ENCODE data around the gene PARK7. TPM values are rescaled to one million over a fixed set of nuclear protein-coding genes. Genes with fewer than 3 reads are reported as not detected.
A peak's percentile ranks its signal among the peaks of the same experiment; 100 is the strongest.
"Not testable (repeated sequence)": the region's sequence is repeated elsewhere in the genome, so short reads cannot be mapped to it uniquely, and the experiment has no call there.

PARK7 gene
- total and polyA plus RNA-seq, 7 donors: 176 to 270 (median 243) TPM

DNA sequence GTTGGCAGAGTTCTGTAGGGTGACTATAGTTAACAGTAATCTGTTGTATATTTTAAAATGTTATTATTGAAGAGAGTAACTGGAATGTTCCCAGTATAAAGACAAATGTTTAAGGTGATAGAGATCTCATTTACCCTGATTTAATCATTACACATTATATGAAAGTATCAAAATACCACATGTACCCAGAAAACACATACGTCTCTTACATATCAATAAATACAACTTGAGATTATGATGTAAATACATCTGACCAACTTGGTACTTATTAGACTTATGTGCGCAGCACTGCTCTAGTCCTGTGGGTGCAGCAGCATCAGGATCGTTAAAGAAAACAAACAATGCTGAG, 670 bp upstream of the PARK7 start:
- TF ChIP-seq POLR2A (IDR thresholded peaks at IDR 0.05) (no peak), EP300 (IDR thresholded peaks at IDR 0.05) (no peak), POLR2AphosphoS5 (IDR thresholded peaks at IDR 0.05) (no peak)
- TF ChIP-seq, protein P1, sequence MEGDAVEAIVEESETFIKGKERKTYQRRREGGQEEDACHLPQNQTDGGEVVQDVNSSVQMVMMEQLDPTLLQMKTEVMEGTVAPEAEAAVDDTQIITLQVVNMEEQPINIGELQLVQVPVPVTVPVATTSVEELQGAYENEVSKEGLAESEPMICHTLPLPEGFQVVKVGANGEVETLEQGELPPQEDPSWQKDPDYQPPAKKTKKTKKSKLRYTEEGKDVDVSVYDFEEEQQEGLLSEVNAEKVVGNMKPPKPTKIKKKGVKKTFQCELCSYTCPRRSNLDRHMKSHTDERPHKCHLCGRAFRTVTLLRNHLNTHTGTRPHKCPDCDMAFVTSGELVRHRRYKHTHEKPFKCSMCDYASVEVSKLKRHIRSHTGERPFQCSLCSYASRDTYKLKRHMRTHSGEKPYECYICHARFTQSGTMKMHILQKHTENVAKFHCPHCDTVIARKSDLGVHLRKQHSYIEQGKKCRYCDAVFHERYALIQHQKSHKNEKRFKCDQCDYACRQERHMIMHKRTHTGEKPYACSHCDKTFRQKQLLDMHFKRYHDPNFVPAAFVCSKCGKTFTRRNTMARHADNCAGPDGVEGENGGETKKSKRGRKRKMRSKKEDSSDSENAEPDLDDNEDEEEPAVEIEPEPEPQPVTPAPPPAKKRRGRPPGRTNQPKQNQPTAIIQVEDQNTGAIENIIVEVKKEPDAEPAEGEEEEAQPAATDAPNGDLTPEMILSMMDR (IDR thresholded peaks at IDR 0.05): no peak
- intact Hi-C loops (cut with DNase I): no loop called here
- DNase-seq: no peak

DNA sequence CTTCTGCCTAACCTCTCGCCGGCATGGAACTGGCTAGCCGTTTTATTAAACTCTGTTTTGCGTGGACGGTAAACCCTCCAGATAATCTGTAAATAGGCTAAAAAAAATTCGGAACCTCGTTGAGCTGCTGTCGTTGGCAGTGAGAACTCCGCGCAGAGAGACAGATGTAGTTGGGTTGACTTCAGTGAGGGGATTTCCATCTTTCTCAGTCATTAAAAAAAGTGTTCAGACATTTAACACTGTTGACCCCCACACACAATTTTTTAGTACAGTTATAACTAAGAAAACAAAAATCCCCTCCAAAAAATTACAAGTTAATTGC, 464 bp downstream of the PARK7 start:
- Histone ChIP-seq H3K9me3 (no peaks in the 10 kb centered on the region), H3K27me3 (no peaks in the 10 kb centered on the region), H3K4me1 (peaks cover 0 to 37% (median 23%) of the 10 kb centered on the region in 4 donors), H3K4me3 (peak overlapping the region; percentile 69 to 86 (median 84)), H3K27ac (peak overlapping the region; percentile 92 to 97 (median 96)), H3K36me3 (peaks cover 0 to 40% (median 25%) of the 10 kb centered on the region in 4 donors)
- TF ChIP-seq, protein P1 (IDR thresholded peaks at IDR 0.05): no peak
- no peak for TF ChIP-seq POLR2AphosphoS5 (IDR thresholded peaks at IDR 0.05)
- TF ChIP-seq POLR2A (IDR thresholded peaks at IDR 0.05): no peak
- no peak for TF ChIP-seq EP300 (IDR thresholded peaks at IDR 0.05)
- intact Hi-C loops (cut with DNase I): no loop called here
- DNase-seq: no peak
- WGBS, 2 donors: 0% methylated on average over 10 of the region's 10 CpGs

More for the DNA sequence above, 670 bp upstream of the PARK7 start:
- peak overlapping the region; percentile 92 to 97 (median 96) for H3K27ac ChIP-seq
- peak overlapping the region; percentile 69 to 86 (median 84) for H3K4me3 ChIP-seq
- H3K36me3 ChIP-seq: peaks cover 0 to 30% (median 23%) of the 10 kb centered on the region in 4 donors
- H3K27me3 ChIP-seq: no peaks in the 10 kb centered on the region
- H3K9me3 ChIP-seq: no peaks in the 10 kb centered on the region
- H3K4me1 ChIP-seq: peaks cover 0 to 36% (median 23%) of the 10 kb centered on the region in 4 donors
- WGBS, 2 donors: 0% methylated on average over 3 of the region's 3 CpGs

DNA sequence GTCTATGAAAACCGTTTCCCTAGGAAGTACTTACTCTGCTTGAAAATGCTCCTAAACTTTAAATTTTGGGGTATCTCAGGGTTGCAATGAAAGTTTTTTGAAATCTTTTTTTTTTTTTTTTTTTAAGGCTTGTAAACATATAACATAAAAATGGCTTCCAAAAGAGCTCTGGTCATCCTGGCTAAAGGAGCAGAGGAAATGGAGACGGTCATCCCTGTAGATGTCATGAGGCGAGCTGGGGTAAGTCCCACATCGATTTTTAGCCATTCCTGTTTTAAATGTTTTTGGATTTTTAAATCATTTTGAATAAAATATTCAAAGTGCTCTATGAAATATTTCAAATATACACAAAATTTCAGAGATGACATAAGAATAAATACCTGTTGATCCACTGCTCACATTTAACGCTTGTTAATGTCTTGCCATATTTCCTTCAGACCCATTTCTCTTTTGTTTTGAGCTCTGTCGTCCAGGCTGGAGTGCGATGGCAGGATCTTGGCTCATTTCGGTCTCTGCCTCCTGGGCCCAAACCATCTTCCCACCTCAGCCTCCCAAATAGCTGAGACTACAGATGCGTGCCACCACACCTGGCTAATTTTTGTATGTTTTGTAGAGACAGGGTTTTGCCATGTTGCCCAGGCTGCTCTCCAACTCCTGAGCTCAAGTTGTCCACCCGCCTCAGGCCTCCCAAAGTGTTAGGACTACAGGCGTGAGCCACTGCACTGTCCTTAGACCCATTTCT, 1.3 kb downstream of the PARK7 start:
- intact Hi-C loops (cut with DNase I): no loop called here
- peak overlapping the region; percentile 69 to 86 (median 84) for H3K4me3 ChIP-seq
- H3K27ac ChIP-seq: peak overlapping the region in 2 of 4 donors; percentile 95 to 96
- H3K27me3 ChIP-seq: no peaks in the 10 kb centered on the region
- DNase-seq: peak; percentile 38
- 85% methylated on average over 11 of the region's 11 CpGs for WGBS, 2 donors
- H3K4me1 ChIP-seq: peaks cover 0 to 40% (median 23%) of the 10 kb centered on the region in 4 donors
- no peaks in the 10 kb centered on the region for H3K9me3 ChIP-seq
- TF ChIP-seq EP300 (IDR thresholded peaks at IDR 0.05): no peak
- TF ChIP-seq, protein P1 (IDR thresholded peaks at IDR 0.05): no peak
- no peak for TF ChIP-seq POLR2AphosphoS5 (IDR thresholded peaks at IDR 0.05)
- H3K36me3 ChIP-seq: peaks cover 0 to 48% (median 25%) of the 10 kb centered on the region in 4 donors

DNA sequence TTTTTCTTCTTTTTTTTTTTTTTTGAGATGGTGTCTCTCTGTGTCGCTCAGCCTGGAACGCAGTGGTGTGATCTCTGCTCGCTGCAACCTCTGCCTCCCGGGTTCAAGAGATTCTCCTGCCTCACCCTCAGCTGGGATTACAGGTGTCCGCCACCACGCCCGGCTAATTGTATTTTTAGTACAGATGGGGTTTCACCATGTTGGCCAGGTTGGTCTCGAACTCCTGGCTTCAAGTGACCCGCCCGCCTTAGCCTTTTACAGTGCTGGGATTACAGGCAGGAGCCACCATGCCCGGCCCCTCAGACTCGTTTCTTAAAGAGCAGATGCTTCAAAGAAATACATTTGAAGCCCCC, 1.8 kb downstream of the PARK7 start:
- intact Hi-C loops (cut with DNase I); H3K27ac ChIP-seq; H3K4me3 ChIP-seq: not testable (repeated sequence)

DNA sequence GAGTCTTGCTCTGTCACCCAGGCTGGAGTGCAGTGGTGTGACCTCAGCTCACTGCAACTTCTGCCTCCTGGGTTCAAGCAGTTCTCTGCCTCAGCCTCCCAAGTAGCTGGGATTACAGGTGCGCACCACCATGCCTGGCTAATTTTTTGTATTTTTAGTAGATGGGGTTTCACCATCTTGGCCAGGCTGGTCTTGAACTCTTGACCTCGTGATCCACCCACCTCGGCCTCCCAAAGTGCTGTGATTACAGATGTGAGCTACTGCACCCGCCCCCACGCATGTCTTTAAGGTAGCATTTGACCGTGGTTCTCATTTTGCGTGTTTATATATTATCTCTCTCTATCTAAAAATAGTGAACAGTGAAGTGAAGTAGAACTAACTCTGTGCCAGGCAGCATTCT, 2.3 kb downstream of the PARK7 start:
- intact Hi-C loops (cut with DNase I); H3K27me3 ChIP-seq; H3K4me3 ChIP-seq; DNase-seq; H3K27ac ChIP-seq; H3K9me3 ChIP-seq: not testable (repeated sequence)
- H3K4me1 ChIP-seq: peaks cover 0 to 40% (median 23%) of the 10 kb centered on the region in 4 donors
- WGBS, 2 donors: 88 to 92% methylated on average over 7 of the region's 7 CpGs
- peaks cover 0 to 54% (median 30%) of the 10 kb centered on the region in 4 donors for H3K36me3 ChIP-seq

More for the DNA sequence above, 1.8 kb downstream of the PARK7 start:
- H3K36me3 ChIP-seq: peaks cover 0 to 49% (median 25%) of the 10 kb centered on the region in 4 donors
- peaks cover 0 to 40% (median 23%) of the 10 kb centered on the region in 4 donors for H3K4me1 ChIP-seq
- peak; percentile 60 for DNase-seq
- not testable (repeated sequence) for H3K9me3 ChIP-seq, H3K27me3 ChIP-seq
- 93 to 96% methylated on average over 12 of the region's 12 CpGs for WGBS, 2 donors

DNA sequence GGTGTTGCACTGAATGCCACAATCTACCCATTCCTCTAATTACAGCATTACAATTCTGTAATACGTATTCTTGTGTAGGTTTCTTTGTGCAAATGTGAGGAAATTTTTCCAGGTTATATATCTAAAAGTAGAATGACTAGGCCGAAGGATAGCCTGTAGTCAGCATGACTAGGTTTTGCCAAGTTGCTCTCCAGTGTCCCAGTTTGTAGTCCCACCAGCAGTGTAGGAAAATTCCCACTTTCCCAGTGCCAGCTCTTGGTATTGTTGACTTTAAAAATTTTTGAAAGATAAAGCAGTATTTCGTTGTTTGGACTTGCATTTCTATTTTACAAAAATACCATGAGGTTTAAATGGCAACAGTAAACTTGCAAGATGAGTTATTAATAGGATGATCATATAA, 3.0 kb downstream of the PARK7 start:
- Histone ChIP-seq H3K27me3 (no peaks in the 10 kb centered on the region), H3K9me3 (no peaks in the 10 kb centered on the region), H3K4me3 (no peak overlapping the region), H3K4me1 (peaks cover 0 to 40% (median 23%) of the 10 kb centered on the region in 4 donors), H3K36me3 (peaks cover 0 to 61% (median 36%) of the 10 kb centered on the region in 4 donors), H3K27ac (no peak overlapping the region)
- 88 to 91% methylated on average over 3 of the region's 3 CpGs for WGBS, 2 donors
- DNase-seq: no peak
- intact Hi-C loops (cut with DNase I): no loop called here
- TF ChIP-seq POLR2A (IDR thresholded peaks at IDR 0.05) (no peak), EP300 (IDR thresholded peaks at IDR 0.05) (no peak), POLR2AphosphoS5 (IDR thresholded peaks at IDR 0.05) (no peak)
- TF ChIP-seq, protein P1 (IDR thresholded peaks at IDR 0.05): no peak

All from sigmoid colon (tissue), 7 donors.